Stimulated activated CD8-positive, alpha-beta memory T cell treated with anti-CD3 and anti-CD28 coated beads, Interleukin-4, amount 100 ng/mL, for 48 hours (primary cell): Measurements from ENCODE around the gene DXO.
"Not testable (repeated sequence)": the region's sequence is repeated elsewhere in the genome, so short reads cannot be mapped to it uniquely, and the experiment has no call there.

Experiments used
- DNase-seq: peaks from one replicate; pipeline ENCODE4 v3.0.0-alpha.2; 2020

Gene DXO

GRCh38 chr6:31979238-31979898 is 7.4 kb upstream of the DXO start:
- DNase-seq: no peak

GRCh38 chr6:31978831-31979230 is 6.9 kb upstream of the DXO start:
- DNase-seq: no peak

GRCh38 chr6:31977816-31978431 is 6.0 kb upstream of the DXO start:
- DNase-seq: no peak

GRCh38 chr6:31976065-31976464 is 4.1 kb upstream of the DXO start:
- DNase-seq: not testable (repeated sequence)

- no peak for DNase-seq
Measured at GRCh38 chr6:31972709-31973350, 892 bp upstream of the DXO start.

GRCh38 chr6:31971279-31971992 is 502 bp downstream of the DXO start:
- DNase-seq: peak; percentile 36

- DNase-seq: no peak
Measured at GRCh38 chr6:31970604-31971271, 1.2 kb downstream of the DXO start.

DNA sequence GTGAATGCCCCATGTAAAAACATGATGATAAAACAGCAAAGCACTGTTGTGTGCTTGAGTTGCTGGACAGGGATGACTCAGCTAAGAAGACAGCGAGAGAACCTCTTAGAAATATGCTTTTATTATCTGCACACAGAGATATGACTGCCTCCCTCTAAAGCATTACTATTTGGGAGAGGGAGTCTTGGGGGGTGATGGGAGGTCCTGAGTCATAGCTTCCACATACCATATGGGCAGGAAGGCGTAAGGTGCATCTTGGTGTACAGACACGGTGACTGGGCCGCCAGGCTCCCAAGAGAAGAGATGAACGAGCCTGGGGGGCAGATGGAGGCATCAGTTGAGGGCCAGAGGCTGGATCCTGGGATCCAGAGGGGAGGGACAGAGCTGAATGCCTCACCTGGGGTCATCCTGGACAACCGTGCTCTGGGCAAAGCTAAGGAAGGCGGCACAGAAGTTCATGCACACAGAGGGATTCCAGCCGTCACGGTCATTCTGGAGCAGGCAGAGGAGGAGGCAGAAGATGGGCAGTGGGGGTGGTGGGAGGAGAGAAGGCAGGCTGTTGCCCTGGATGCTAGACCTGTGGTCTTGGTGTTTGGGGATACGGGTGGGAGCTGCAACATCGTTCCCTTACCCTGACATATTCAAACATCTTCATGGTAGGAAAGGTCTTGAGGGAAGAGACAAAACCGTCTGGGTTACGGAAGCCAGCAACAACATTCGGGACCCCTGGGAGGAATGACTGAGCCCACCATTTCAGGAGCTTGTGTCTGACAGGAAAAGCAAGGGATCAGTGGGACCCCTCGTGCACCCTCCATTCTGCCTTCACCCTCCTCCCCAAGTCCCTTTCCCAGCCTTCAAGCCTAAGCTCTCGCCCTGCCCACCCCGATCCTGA is 2.0 kb downstream of the DXO start:
- DNase-seq: no peak

- no peak for DNase-seq
Measured at GRCh38 chr6:31968791-31969711, 2.9 kb downstream of the DXO start.

- no peak for DNase-seq
Measured at GRCh38 chr6:31968326-31968725, 3.6 kb downstream of the DXO start.

GRCh38 chr6:31967926-31968320 is 4.0 kb downstream of the DXO start:
- no peak for DNase-seq

DNA sequence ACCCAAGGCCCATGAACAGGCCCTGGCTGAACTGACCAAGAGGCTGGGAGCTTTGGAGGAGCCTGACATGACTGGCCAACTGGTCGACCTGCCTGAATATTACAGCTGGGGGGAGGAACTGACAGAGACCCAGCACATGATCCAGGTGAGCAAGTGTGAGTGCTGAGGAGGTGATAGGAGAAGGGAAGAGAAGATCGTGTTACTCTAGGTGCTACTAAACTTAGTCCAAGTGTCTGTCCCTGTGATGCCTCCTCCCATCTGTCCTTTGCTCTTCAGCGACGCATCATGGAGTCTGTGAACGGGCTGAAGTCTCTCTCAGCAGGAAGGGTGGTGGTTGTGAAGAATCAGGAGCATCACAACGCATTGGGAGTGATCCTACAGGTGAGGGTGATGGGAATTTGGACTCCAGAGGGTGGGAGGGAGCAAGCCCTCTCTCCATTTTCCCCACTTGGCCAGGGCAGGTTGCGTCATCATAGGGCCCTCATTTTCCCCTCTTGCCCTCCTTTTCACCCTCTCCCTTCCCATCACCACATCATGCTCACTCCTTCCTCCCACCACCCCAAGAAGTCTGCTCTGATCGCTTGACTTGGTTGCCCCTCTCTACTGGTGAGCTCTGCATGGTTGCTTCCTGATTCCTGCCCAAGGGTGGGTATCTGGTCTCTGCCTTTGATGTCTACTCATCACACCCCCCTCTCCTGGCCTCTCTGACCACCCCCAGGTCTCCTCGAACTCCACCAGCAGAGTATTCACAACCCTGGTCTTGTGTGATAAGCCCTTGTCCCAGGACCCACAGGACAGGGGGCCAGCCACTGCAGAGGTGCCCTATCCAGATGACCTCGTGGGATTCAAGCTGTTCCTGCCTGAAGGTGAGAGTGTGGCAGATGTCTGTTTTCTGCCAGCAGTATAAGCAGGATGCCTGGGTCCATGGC is 4.7 kb downstream of the DXO start:
- DNase-seq: no peak

GRCh38 chr6:31966506-31966905 is 5.4 kb downstream of the DXO start:
- no peak for DNase-seq

DNA sequence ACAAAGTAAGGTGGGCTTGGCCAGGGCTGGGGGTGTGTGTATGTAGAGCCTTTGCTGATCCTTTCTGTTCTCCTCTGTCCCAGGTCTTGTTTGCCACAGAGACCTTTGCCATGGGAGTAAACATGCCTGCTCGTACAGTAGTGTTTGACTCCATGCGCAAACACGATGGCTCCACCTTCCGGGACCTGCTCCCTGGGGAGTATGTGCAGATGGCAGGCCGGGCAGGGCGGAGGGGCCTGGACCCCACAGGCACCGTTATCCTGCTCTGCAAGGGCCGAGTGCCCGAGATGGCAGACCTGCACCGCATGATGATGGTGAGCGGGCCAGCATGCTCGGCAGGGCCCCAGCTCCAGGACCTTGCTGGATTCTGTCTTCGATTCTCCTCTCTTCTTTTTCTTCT is 6.2 kb downstream of the DXO start:
- DNase-seq: no peak

DNA sequence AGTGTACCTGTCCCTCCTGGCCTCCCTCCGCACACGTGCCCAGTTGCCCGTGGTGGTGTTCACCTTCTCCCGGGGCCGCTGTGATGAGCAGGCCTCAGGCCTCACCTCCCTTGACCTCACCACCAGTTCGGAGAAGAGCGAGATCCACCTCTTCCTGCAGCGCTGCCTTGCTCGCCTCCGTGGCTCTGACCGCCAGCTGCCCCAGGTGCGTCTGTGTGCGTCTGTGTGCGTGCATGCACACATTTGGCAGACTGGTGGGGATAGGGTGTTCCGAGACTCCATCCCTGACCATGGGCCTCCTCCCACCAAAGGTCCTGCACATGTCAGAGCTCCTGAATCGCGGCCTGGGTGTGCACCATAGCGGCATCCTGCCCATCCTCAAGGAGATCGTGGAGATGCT is 8.0 kb downstream of the DXO start:
- no peak for DNase-seq

DNA sequence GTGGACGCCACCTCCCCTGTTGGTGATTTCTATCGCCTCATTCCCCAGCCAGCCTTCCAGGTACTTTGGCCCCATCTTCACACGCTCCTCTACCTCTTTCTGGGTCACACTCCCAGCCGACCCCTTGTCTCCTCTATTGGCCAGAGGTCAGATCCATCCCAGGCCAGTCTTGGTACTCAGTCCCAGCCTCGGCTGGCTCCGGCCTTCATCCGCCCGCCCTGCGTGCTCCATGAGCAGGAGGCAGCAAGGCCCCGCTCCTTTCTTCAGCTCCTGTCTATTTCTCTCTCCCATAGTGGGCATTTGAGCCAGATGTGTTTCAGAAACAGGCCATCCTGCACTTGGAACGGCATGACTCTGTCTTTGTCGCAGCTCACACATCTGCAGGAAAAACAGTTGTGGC is 10.3 kb downstream of the DXO start:
- no peak for DNase-seq

- DNase-seq: peak; percentile 99
Measured at GRCh38 chr6:31958741-31959739, 12.9 kb downstream of the DXO start, which contains the start of the genes NELFE and SKIC2. Gene NELFE, minus strand, starts transcription at chr6:31958971. Its CDS starts 525 bp downstream, at chr6:31958446. Gene SKIC2, plus strand, starts transcription at chr6:31959175. Its CDS starts 18 bp downstream, at chr6:31959193.

DNA sequence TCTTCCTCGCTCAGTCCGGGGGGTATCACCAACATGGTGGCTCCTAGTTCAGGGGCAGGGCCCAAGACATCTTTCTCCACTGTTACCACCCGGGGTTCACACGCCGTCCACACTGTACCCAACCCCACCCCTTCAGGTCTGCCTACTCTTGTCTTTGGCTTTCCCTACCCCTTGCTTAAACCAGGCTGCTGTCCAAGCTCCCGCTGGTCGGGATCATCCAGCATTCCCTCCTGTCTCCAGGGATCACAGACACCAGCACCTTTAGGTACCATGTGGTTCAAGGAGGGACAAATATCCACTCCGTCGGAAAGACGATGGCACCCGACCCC is 13.6 kb downstream of the DXO start:
- DNase-seq: no peak
